OCI-LY1 (cell line): ENCODE measurements around the gene INTS7.

Experiments
- CTCF ChIP-seq: fragments of 200-600 bp; sonication (generic), shearing (Covaris generic); IDR thresholded peaks from 2 replicates; pipeline ENCODE4 v1.5.1; 2017; ENCODE audit warnings: mild to moderate bottlenecking, antibody characterized with exemption, low read length, moderate library complexity, mixed read lengths
- EZH2 ChIP-seq: fragments of 200-600 bp; sonication (generic), shearing (Covaris generic); IDR thresholded peaks from 2 replicates; pipeline ENCODE4 v1.8.0; 2017; ENCODE audit warnings: borderline replicate concordance, mixed run types, mild to moderate bottlenecking, antibody characterized with exemption, low read length, moderate library complexity, mixed read lengths

GRCh38 chr1:211895126-211895759, 140.1 kb downstream of the INTS7 start:
- TF ChIP-seq CTCF (no peak), EZH2 (no peak)
